Trophoblast cell (in vitro differentiated cells and primary cell): ENCODE results near the gene RPS6KA1.

Experiments used
- DNase-seq, 2 donors: peaks; one replicate each; pipeline ENCODE4 v3.0.0-alpha.2; 2016
- H2AFZ ChIP-seq: 2 replicates; pipeline ENCODE4 v1.6.1; 2013; ENCODE audit warnings: low read length, moderate library complexity, mild to moderate bottlenecking; ENCODE audit not compliant: insufficient read depth, poor library complexity
- H2AK5ac ChIP-seq: 2 replicates; pipeline ENCODE4 v1.6.1; 2013; ENCODE audit warnings: mild to moderate bottlenecking, low read length
- H2BK120ac ChIP-seq: 2 replicates; pipeline ENCODE4 v1.6.1; 2013; ENCODE audit warnings: low read length, mild to moderate bottlenecking, moderate library complexity; ENCODE audit not compliant: insufficient read depth, poor library complexity
- H2BK12ac ChIP-seq: 2 replicates; pipeline ENCODE4 v1.6.1; 2013; ENCODE audit warnings: mild to moderate bottlenecking, low read length, moderate library complexity
- H2BK5ac ChIP-seq: 2 replicates; pipeline ENCODE4 v1.6.1; 2013; ENCODE audit warnings: low read length, low read depth, moderate library complexity, mild to moderate bottlenecking; ENCODE audit not compliant: poor library complexity
- H3K14ac ChIP-seq: 2 replicates; pipeline ENCODE4 v1.6.1; 2013; ENCODE audit warnings: mild to moderate bottlenecking, low read length
- H3K18ac ChIP-seq: 2 replicates; pipeline ENCODE4 v1.6.1; 2013; ENCODE audit warnings: mild to moderate bottlenecking, low read length
- H3K23ac ChIP-seq: 2 replicates; pipeline ENCODE4 v1.6.1; 2013; ENCODE audit warnings: low read length
- H3K27ac ChIP-seq: 2 replicates; pipeline ENCODE4 v1.5.1; 2013; ENCODE audit warnings: low read depth, mild to moderate bottlenecking, inconsistent platforms, low read length, moderate library complexity
- H3K27me3 ChIP-seq: 2 replicates; pipeline ENCODE4 v1.6.1; 2013; ENCODE audit warnings: inconsistent platforms, mild to moderate bottlenecking, low read length, moderate library complexity; ENCODE audit not compliant: insufficient read depth
- H3K36me3 ChIP-seq, 2 experiments: 1 replicate in 1 of 2; 2 replicates in 1 of 2; pipeline ENCODE4 v1.6.1; 2013; ENCODE audit warnings: low read length in 2 of 2, mild to moderate bottlenecking in 2 of 2, moderate library complexity in 1 of 2; ENCODE audit not compliant: insufficient read depth in 2 of 2, control insufficient read depth in 1 of 2
- H3K4ac ChIP-seq: 2 replicates; pipeline ENCODE4 v1.6.1; 2013; ENCODE audit warnings: low read depth, mild to moderate bottlenecking, low read length, moderate library complexity
- H3K4me1 ChIP-seq, 2 experiments: 1 replicate in 1 of 2; 2 replicates in 1 of 2; pipeline ENCODE4 v1.6.1; 2013; ENCODE audit warnings: low read length in 2 of 2, mild to moderate bottlenecking in 2 of 2, moderate library complexity in 1 of 2; ENCODE audit not compliant: insufficient read depth in 2 of 2, control insufficient read depth in 1 of 2
- H3K4me2 ChIP-seq: 2 replicates; pipeline ENCODE4 v1.6.1; 2013; ENCODE audit warnings: inconsistent platforms, mild to moderate bottlenecking, low read length, moderate library complexity
- H3K4me3 ChIP-seq: 2 replicates; pipeline ENCODE4 v1.5.1; 2013; ENCODE audit warnings: mild to moderate bottlenecking, low read depth, low read length, inconsistent platforms
- H3K79me1 ChIP-seq: one replicate; pipeline ENCODE4 v1.6.1; 2013; ENCODE audit warnings: low read length
- H3K79me2 ChIP-seq: 2 replicates; pipeline ENCODE4 v1.6.1; 2013; ENCODE audit warnings: low read length, mild to moderate bottlenecking; ENCODE audit not compliant: control insufficient read depth, insufficient read depth, poor library complexity
- H3K9ac ChIP-seq: 2 replicates; pipeline ENCODE4 v1.6.1; 2013; ENCODE audit warnings: mild to moderate bottlenecking, low read length
- H3K9me3 ChIP-seq: 2 replicates; pipeline ENCODE4 v1.6.1; 2013; ENCODE audit warnings: low read depth, mild to moderate bottlenecking, control low read depth, inconsistent platforms, low read length; ENCODE audit not compliant: insufficient read depth
- H4K12ac ChIP-seq: 2 replicates; pipeline ENCODE4 v1.6.1; 2013; ENCODE audit warnings: low read depth, mild to moderate bottlenecking, low read length, moderate library complexity
- H4K8ac ChIP-seq: 2 replicates; pipeline ENCODE4 v1.6.1; 2013; ENCODE audit warnings: low read depth, mild to moderate bottlenecking, low read length, moderate library complexity
- H4K91ac ChIP-seq: one replicate; pipeline ENCODE4 v1.6.1; 2013; ENCODE audit warnings: low read depth, mild to moderate bottlenecking, low read length, moderate library complexity
- WGBS: extraction: QIAGEN DNeasy Blood & Tissue Kit; methylation state at CpG from one replicate; pipeline ENCODE4 v1.1.7; 2013; ENCODE audit warnings: missing lambda C conversion rate; ENCODE audit not compliant: insufficient read length, insufficient coverage; ENCODE audit errors: extremely low coverage; 5-methylcytosine and 5-hydroxymethylcytosine counted together

RPS6KA1 gene

GRCh38 chr1:26539722-26540121 is 10.2 kb downstream of the RPS6KA1 start:
- H2AK5ac ChIP-seq: no peak overlapping the region
- no peak overlapping the region for H4K12ac ChIP-seq
- H3K4ac ChIP-seq: no peak overlapping the region
- H2BK12ac ChIP-seq: no peak overlapping the region
- H2AFZ ChIP-seq: no peak overlapping the region
- H3K36me3 ChIP-seq: peaks cover 8 to 15% of the 10 kb centered on the region in 2 experiments
- H3K9ac ChIP-seq: no peak overlapping the region
- no peak overlapping the region for H3K23ac ChIP-seq
- no peak overlapping the region for H3K27ac ChIP-seq
- peaks cover 2% of the 10 kb centered on the region for H3K79me1 ChIP-seq
- H2BK120ac ChIP-seq: no peak overlapping the region
- no peak for DNase-seq
- H3K79me2 ChIP-seq: no peaks in the 10 kb centered on the region
- no peak overlapping the region for H3K18ac ChIP-seq
- H3K4me2 ChIP-seq: no peak overlapping the region
- peaks cover 2% of the 10 kb centered on the region for H3K9me3 ChIP-seq
- H3K4me1 ChIP-seq: peaks cover 7 to 9% of the 10 kb centered on the region in 2 experiments
- H4K8ac ChIP-seq: no peak overlapping the region
- H4K91ac ChIP-seq: no peak overlapping the region
- WGBS: no CpG with 5 or more reads among the region's 6 CpGs
- no peak overlapping the region for H3K14ac ChIP-seq
- H3K4me3 ChIP-seq: no peak overlapping the region
- no peak overlapping the region for H2BK5ac ChIP-seq
- H3K27me3 ChIP-seq: no peaks in the 10 kb centered on the region

- Histone ChIP-seq H3K14ac (no peak overlapping the region), H2AFZ (no peak overlapping the region), H3K4me2 (no peak overlapping the region), H3K27me3 (no peaks in the 10 kb centered on the region), H3K79me2 (no peaks in the 10 kb centered on the region), H3K79me1 (peaks cover 2% of the 10 kb centered on the region), H4K12ac (no peak overlapping the region), H3K9ac (no peak overlapping the region), H3K23ac (no peak overlapping the region), H3K9me3 (peaks cover 2% of the 10 kb centered on the region), H2BK12ac (no peak overlapping the region), H4K91ac (no peak overlapping the region), H3K18ac (no peak overlapping the region), H3K4ac (no peak overlapping the region), H2BK120ac (no peak overlapping the region), H3K27ac (no peak overlapping the region), H3K36me3 (peaks cover 8 to 15% of the 10 kb centered on the region in 2 experiments), H3K4me1 (peaks cover 7 to 9% of the 10 kb centered on the region in 2 experiments), H2BK5ac (no peak overlapping the region), H2AK5ac (no peak overlapping the region), H4K8ac (no peak overlapping the region), H3K4me3 (no peak overlapping the region)
- no CpG with 5 or more reads among the region's 3 CpGs for WGBS
- DNase-seq: no peak
These were observed 10.8 kb downstream of the RPS6KA1 start for GRCh38 chr1:26540351-26540750.

- H4K12ac ChIP-seq: peak overlapping the region; percentile 9
- H2BK5ac ChIP-seq: no peak overlapping the region
- H3K27ac ChIP-seq: no peak overlapping the region
- peaks cover 7 to 9% of the 10 kb centered on the region in 2 experiments for H3K4me1 ChIP-seq
- peak overlapping the region; percentile 51 for H4K8ac ChIP-seq
- peaks cover 2% of the 10 kb centered on the region for H3K9me3 ChIP-seq
- H4K91ac ChIP-seq: no peak overlapping the region
- no CpG with 5 or more reads among the region's 7 CpGs for whole genome bisulfite sequencing
- H3K27me3 ChIP-seq: no peaks in the 10 kb centered on the region
- no peak overlapping the region for H3K4me3 ChIP-seq
- no peak overlapping the region for H2AFZ ChIP-seq
- H3K9ac ChIP-seq: peak overlapping the region; percentile 34
- DNase-seq: no peak
- peaks cover 2% of the 10 kb centered on the region for H3K79me1 ChIP-seq
- H3K36me3 ChIP-seq: peaks cover 11 to 15% of the 10 kb centered on the region in 2 experiments
- H3K14ac ChIP-seq: no peak overlapping the region
- no peak overlapping the region for H3K4me2 ChIP-seq
- H3K79me2 ChIP-seq: no peaks in the 10 kb centered on the region
- H3K23ac ChIP-seq: no peak overlapping the region
- no peak overlapping the region for H2BK12ac ChIP-seq
- no peak overlapping the region for H3K4ac ChIP-seq
- H2BK120ac ChIP-seq: no peak overlapping the region
- no peak overlapping the region for H2AK5ac ChIP-seq
- H3K18ac ChIP-seq: peak overlapping the region; percentile 0
These were observed 11.9 kb downstream of the RPS6KA1 start for GRCh38 chr1:26541431-26541815.

GRCh38 chr1:26541816-26542711 is 12.5 kb downstream of the RPS6KA1 start:
- Histone ChIP-seq H3K27ac (no peak overlapping the region), H3K36me3 (peaks cover 12 to 14% of the 10 kb centered on the region in 2 experiments), H3K18ac (peak overlapping the region; percentile 0), H3K4me1 (peaks cover 7 to 9% of the 10 kb centered on the region in 2 experiments), H3K9me3 (peaks cover 2% of the 10 kb centered on the region), H3K4ac (no peak overlapping the region), H2BK12ac (no peak overlapping the region), H3K79me2 (no peaks in the 10 kb centered on the region), H2AFZ (no peak overlapping the region), H3K4me3 (no peak overlapping the region), H4K91ac (no peak overlapping the region), H2AK5ac (no peak overlapping the region), H3K23ac (no peak overlapping the region), H3K14ac (no peak overlapping the region), H4K12ac (peak overlapping the region; percentile 9), H3K4me2 (no peak overlapping the region), H3K27me3 (no peaks in the 10 kb centered on the region), H3K79me1 (peaks cover 2% of the 10 kb centered on the region), H3K9ac (peak overlapping the region; percentile 34), H4K8ac (peak overlapping the region; percentile 51), H2BK120ac (no peak overlapping the region), H2BK5ac (no peak overlapping the region)
- WGBS: no CpG with 5 or more reads among the region's 18 CpGs
- peak; percentile 96 to 98 for DNase-seq
